ENCODE data around the gene SLC44A5. TPM values are rescaled to one million over a fixed set of nuclear protein-coding genes. Genes with fewer than 3 reads are reported as not detected.

The SLC44A5 gene
- total RNA-seq, 1 donor from 2014 or later: 0.69 TPM

DNA sequence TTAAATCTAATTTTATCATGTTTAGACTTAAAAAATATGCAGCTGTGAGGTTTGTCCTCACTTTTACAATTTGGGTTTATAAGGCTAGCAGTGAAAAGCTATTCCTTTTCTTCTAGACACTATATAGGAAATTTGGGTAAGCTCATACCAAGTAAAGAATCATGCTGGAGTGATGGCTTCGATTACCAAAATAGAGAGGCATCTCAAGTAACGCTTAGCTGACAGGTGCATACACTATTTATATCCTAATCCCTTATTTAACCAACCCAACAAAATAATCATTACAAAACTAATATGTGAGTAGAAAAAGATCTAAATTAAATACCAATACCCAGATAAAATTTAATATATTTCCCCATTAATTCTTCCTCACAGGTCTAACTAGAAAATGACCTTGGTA, 283.5 kb downstream of the SLC44A5 start:
- POLR2A ChIA-PET: no interaction called here
- DNase-seq (no peak), ATAC-seq (ENCODE audit: low read depth) (no peak)
- H3K4me1 Mint-ChIP-seq: no peaks in the 10 kb centered on the region
- H3K4me3 Mint-ChIP-seq: no peak overlapping the region
- CTCF ChIA-PET: no interaction called here
- TF ChIP-seq, protein P1, sequence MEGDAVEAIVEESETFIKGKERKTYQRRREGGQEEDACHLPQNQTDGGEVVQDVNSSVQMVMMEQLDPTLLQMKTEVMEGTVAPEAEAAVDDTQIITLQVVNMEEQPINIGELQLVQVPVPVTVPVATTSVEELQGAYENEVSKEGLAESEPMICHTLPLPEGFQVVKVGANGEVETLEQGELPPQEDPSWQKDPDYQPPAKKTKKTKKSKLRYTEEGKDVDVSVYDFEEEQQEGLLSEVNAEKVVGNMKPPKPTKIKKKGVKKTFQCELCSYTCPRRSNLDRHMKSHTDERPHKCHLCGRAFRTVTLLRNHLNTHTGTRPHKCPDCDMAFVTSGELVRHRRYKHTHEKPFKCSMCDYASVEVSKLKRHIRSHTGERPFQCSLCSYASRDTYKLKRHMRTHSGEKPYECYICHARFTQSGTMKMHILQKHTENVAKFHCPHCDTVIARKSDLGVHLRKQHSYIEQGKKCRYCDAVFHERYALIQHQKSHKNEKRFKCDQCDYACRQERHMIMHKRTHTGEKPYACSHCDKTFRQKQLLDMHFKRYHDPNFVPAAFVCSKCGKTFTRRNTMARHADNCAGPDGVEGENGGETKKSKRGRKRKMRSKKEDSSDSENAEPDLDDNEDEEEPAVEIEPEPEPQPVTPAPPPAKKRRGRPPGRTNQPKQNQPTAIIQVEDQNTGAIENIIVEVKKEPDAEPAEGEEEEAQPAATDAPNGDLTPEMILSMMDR (IDR thresholded peaks at IDR 0.05): no peak
- no peaks in the 10 kb centered on the region for H3K27me3 Mint-ChIP-seq
- H3K36me3 Mint-ChIP-seq (ENCODE audit: low read depth): no peaks in the 10 kb centered on the region
- intact Hi-C loops (cut with micrococcal nuclease): no loop called here
- H3K27ac Mint-ChIP-seq: no peak overlapping the region
- H3K9me3 Mint-ChIP-seq: peaks cover 2% of the 10 kb centered on the region

DNA sequence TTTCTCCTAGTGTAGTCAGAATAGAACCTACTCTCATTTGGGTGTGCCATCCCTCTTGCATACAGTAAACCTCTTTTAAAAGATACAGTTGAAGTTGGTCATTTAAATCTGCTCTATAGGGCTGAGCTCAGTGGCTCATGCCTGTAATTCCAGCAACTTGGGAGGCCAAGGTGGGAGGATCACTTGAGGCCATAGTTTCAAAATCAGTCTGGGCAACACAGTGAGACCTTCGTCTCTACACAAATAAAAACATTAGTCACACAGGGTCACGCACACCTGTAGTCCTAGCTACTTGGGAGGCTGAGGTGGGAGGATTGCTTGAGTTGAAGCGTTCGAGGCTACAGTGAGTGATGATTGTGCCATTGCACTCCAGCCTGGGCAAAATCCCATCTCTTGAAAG, 292.9 kb downstream of the SLC44A5 start:
- no peaks in the 10 kb centered on the region for H3K36me3 Mint-ChIP-seq (ENCODE audit: low read depth)
- no peak for ATAC-seq (ENCODE audit: low read depth)

DNA sequence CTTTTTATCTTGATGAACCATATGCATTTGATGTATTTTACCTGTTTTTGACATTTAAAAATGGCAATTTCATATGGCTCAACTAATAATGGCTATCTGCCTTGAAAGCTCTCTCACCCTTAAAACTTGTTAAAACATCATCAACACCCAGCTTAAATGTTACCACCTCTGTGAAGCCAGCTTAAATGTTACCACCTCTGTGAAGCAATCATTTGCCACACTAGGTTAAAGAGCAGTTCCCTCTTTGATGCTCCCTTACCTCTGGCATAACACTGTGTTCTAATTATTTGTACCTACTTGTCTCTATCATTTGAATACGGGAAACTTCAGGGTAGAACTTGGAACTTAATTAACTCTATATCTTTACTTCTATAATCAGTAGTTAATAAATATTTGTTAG, 294.7 kb downstream of the SLC44A5 start:
- no peak overlapping the region for H3K27ac Mint-ChIP-seq
- no peak overlapping the region for H3K4me3 Mint-ChIP-seq
- H3K36me3 Mint-ChIP-seq (ENCODE audit: low read depth): no peaks in the 10 kb centered on the region

More for the DNA sequence above, 292.9 kb downstream of the SLC44A5 start:
- no peak overlapping the region for H3K4me3 Mint-ChIP-seq
- POLR2A ChIA-PET: no interaction called here
- CTCF ChIA-PET: no interaction called here
- H3K27ac Mint-ChIP-seq: no peak overlapping the region
- H3K9me3 Mint-ChIP-seq: peaks cover 6% of the 10 kb centered on the region
- DNase-seq: no peak
- no peaks in the 10 kb centered on the region for H3K4me1 Mint-ChIP-seq
- peaks cover 2% of the 10 kb centered on the region for H3K27me3 Mint-ChIP-seq
- intact Hi-C loops (cut with micrococcal nuclease): no loop called here
- TF ChIP-seq, protein P1 (IDR thresholded peaks at IDR 0.05): no peak

DNA sequence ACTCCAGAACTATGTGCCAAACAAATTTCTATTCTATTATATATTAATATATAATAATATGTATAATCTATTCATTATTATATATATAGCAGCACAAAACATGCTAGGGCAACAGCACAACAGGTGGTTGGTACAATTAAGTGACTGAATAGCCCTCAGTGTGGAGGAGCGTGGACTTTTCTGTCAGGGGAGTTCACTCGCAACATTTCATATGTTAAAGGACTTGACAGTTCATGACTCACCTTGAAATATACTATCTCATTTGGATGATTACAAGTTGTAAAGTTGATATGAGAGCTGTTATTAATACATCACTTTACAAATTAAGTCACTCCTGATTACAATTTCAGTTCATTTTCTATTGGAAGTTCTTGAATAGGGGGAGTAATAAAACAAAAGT, 298.3 kb downstream of the SLC44A5 start:
- Mint-ChIP-seq H3K27ac (no peak overlapping the region), H3K4me1 (no peaks in the 10 kb centered on the region), H3K27me3 (peaks cover 3% of the 10 kb centered on the region), H3K36me3 (ENCODE audit: low read depth) (no peaks in the 10 kb centered on the region), H3K4me3 (no peak overlapping the region), H3K9me3 (no peaks in the 10 kb centered on the region)
- DNase-seq: no peak
- TF ChIP-seq, protein P1 (IDR thresholded peaks at IDR 0.05): no peak
- intact Hi-C loops (cut with micrococcal nuclease): no loop called here
- ChIA-PET CTCF (no interaction called here), POLR2A (no interaction called here)
- ATAC-seq (ENCODE audit: low read depth): no peak

More for the DNA sequence above, 294.7 kb downstream of the SLC44A5 start:
- ChIA-PET POLR2A (no interaction called here), CTCF (no interaction called here)
- Mint-ChIP-seq H3K4me1 (no peaks in the 10 kb centered on the region), H3K9me3 (peaks cover 1% of the 10 kb centered on the region), H3K27me3 (peaks cover 3% of the 10 kb centered on the region)
- ATAC-seq (ENCODE audit: low read depth): no peak
- intact Hi-C loops (cut with micrococcal nuclease): no loop called here
- TF ChIP-seq, protein P1 (IDR thresholded peaks at IDR 0.05): no peak
- no peak for DNase-seq

DNA sequence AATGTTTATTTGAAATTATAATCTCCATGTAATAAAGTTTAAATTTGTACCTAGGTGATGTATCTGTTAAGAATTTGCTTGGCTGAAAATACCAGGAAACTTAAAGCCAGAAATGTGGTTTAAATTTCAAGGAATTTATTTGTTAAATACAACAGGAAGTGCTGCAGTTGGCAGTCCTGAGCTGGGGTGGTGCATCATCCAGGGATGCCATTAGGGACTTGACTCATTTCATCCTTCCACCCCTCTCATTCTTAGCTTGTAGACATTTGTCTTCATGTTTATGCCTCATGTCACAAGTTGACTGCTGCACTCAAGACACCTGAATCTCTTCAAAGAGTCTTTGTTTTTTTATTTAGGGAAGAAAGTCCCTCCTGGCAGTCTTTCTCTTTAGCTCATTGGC, 300.8 kb downstream of the SLC44A5 start:
- intact Hi-C loops (cut with micrococcal nuclease): no loop called here
- H3K9me3 Mint-ChIP-seq: no peaks in the 10 kb centered on the region

More for the DNA sequence above, 300.8 kb downstream of the SLC44A5 start:
- TF ChIP-seq, protein P1 (IDR thresholded peaks at IDR 0.05): no peak
- POLR2A ChIA-PET: no interaction called here
- no peak overlapping the region for H3K4me3 Mint-ChIP-seq
- CTCF ChIA-PET: no interaction called here
- H3K36me3 Mint-ChIP-seq (ENCODE audit: low read depth): no peaks in the 10 kb centered on the region
- DNase-seq (no peak), ATAC-seq (ENCODE audit: low read depth) (no peak)
- H3K27me3 Mint-ChIP-seq: peaks cover 2% of the 10 kb centered on the region
- no peaks in the 10 kb centered on the region for H3K4me1 Mint-ChIP-seq
- H3K27ac Mint-ChIP-seq: no peak overlapping the region

All from activated B cell treated with CpG ODN at 0.5 μM for 24 hours (primary cell).